HL-60/S4 treated with retinoic acid at 250 ng/mL for 4 days and 3 days (cell line): ENCODE measurements around the gene FSD1L.

Experiments used
- in situ Hi-C: fragments of 300-500 bp; cut with MboI; formaldehyde crosslinking; loops from 2 replicates; pipeline ENCODE4 v1.7.0; 2022; ENCODE audit warnings: low sequenced_read_pairs

Gene FSD1L

DNA sequence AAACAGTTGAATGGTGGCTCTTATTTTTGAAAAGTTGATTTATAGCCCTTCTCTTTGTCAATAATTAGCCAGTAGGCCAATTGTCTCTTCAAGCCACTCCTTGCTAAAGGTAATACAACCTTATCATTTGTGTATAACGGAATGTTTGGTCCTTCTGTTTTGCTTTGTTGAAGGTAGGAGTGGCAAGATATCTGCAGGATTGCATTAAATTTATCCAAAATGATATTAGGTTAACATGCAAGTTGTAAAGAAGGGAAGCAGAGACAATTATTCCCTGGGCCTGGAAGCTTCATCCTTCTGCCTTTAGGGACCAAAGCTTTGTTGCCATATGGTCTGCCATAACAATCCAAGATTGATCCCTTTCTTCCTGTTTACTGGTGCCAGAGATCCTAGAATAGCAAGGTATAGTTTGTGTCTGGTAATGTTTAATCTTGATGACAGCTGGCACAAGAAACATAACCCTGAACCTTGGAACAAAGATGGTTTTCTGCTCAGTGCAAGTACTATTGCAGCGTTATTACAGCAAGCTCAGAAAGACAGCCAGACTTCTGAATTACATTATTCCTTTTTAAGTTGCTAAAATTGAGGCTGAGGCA lies 15.5 kb upstream of the FSD1L start:
- in situ Hi-C loops: no loop called here

DNA sequence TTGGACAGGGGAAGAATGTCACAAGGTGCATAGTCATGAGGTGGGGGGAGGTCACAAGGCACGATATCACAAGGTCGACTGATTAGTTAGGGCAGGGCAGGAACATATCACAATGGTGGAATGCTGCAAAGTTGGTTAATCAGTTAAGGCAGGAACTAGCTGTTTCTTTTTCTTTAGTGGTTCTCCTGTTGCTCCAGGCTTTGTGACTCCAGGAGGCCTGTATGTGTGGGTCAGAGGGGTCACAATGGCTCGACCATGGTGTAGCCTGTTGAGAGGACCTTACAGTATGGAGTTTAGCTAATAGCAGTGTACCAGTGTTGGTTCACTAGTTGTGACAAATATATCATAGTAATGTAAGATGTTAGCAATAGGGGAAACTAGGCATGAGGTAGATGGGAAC lies 12.4 kb upstream of the FSD1L start:
- in situ Hi-C loops: no loop called here

DNA sequence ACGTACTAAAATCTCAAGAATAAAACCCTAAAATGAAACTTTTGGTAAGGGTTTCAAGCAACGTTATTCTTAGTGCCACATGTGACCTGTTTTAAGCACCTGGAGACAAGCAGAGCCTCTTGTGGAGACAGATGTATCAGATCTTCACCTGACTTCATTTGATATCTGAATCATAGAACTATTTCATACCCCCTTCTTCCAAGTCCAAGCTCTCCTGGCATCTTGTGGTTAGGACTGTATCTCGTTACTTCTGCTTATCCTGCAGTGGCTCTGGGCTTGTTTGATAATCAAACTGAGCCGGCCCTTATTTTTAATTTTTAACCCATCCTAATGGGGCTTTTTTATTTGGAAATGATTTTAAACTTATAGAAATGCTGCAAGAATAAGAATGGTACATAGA lies 11.1 kb upstream of the FSD1L start:
- in situ Hi-C loops: no loop called here

DNA sequence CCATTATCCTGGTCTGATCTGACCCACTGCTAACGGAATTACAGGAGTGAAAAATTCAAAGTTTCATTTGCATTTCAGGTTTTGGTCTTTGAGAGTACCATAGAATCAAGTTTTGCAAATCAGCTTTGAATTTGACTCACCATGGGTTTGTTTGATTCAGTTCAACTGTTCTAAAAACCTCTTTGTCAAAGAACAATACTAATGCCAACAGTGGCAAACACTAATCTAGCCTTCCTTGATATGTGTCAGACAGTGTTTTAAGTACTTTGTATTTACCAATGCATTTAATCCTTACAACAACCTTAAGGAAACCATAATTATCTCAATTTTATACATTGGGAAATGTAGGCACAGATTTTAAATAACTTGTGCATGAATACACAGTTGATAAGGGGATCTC lies 10.1 kb upstream of the FSD1L start:
- in situ Hi-C loops: no loop called here

DNA sequence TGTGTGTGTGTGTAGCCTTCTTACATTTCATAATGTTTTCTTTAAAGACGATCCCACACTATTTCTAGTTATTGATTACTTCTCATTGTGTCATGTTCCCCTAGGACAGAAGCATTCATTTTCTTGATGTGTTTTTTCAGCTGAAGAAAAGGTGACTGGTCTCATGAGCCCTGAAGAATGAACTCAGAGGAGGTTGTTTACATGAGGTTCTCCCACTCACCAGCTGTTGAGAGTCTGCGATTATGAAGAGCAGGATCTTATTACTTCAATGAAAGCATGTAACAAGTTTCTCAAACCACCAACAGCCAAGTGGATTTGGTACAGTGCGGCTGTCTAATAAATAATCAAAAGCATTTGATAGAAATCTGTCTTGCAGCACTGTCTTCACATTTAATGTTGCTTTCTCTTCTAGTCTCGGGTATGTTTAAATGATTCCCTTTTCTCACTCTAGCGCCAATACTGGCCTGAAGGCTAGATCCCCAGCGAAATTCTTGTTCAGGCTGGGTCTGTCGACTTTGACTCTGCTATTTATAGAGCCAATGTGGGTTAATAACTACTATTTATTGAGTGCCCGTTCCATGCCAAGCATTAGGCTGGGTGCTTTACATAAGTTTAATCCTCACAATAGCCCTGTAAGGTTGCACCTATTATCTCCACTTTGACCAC lies 9.6 kb upstream of the FSD1L start:
- in situ Hi-C loops: no loop called here

DNA sequence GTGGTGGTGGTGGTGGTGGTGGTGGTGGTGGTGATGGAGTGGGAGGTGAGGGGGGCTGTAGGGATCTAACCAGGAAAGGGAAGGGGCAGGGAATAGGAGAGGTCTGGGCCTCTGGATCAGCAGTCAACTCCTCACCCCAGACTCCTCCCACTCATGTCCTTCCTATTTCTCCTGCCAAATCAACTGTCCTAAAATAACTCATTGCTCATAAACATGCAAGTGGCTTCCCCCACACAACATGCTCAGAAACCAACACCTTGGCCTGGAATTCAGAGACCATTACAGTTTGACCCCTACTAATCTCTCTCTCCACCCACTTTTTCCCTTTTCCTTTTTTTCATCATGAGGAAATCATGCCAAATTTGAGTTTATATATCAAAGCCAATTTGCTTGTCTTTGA lies 8.4 kb upstream of the FSD1L start:
- in situ Hi-C loops: no loop called here

DNA sequence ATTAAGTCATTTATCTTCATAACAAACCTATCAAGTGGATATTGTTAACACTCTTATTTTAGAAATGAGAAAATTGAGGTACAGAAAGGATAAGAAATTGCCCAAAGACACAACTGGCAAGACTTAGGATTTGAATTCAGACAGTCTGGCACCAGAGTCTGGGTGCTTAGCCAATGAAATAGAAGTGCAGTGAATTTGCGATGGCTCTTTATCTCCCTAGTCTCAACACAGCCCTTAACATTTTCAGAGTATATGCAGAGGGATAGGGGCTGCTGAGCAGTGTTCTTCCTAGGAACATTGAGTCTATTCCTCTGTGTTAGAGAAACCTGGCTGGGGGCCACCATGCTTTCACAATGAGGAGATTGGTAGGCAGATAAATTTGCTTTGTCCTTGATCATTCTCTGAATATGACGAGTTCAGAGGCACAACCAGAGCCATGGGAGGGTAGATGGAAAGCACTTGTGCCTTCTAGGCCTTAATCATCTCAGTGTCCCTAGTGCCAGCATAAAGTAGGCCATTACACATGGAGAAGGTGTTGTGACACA lies 6.1 kb upstream of the FSD1L start:
- in situ Hi-C loops: no loop called here

DNA sequence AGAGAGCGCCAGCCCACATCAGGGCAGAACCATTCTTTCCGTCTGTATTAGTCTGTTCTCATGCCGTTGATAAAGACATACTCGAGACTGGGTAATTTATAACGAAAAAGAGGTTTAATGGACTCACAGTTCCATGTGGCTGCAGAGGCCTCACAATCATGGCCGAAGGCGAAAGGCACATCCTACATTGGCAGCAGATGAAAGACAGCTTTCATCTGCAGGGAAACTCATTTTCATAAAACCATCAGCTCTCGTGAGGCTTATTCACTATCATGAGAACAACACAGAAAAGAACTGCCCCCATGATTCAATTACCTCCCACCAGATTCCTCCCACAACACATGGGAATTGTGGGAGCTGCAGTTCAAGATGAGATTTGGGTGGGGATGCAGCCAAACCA lies 4.7 kb upstream of the FSD1L start:
- in situ Hi-C loops: no loop called here

DNA sequence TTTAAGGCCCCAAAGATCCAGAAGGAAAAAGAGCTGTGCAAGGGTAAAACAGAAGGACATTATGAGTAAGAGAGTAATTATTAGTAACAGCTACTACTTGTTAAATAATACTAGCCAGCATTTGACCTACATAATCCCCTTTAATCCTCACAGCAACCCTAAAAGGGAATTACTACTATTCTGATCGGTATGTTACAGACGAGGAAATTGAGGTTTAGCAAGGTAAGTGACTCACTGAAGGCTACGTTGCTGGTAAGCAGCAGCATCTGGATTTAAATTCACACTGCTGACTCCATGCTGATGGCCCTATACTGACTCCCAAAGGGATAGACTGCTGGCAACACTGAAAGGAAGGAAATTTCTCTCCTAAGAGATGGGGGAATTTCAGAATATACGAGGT lies 3.7 kb upstream of the FSD1L start:
- in situ Hi-C loops: no loop called here

DNA sequence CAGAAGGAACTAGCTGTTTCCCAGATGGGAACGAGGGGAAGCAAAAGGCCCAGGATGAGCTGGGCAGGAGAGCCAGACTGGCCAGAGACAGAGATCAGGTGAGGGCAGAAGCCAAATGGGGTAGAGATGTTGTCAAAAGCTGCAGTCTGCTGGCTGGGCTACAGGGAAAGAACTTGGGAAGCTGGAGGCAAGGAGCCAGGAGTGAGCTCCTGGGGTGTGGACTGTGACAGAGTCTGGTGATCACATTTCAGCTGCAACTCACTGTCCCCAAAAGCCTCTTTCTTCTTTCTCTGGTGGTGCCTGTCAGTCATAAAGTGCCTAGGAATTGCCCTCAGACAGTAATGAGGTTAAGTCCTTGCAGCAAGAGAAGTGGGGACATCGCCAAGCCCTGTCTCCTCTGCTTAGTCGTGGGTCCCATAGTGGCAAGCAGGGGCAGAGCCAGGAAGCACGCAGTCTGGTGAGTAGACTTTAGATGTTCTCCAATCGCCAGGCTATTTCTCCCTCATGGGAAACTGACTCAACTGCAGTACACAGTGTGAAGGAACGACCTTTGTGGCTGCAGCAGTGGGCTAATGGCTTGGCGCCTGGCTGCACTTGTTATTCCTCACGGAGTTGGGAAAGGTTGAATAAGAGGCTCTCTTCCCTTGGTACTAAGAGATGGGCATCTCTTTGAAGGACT lies 2.5 kb upstream of the FSD1L start:
- in situ Hi-C loops: no loop called here

DNA sequence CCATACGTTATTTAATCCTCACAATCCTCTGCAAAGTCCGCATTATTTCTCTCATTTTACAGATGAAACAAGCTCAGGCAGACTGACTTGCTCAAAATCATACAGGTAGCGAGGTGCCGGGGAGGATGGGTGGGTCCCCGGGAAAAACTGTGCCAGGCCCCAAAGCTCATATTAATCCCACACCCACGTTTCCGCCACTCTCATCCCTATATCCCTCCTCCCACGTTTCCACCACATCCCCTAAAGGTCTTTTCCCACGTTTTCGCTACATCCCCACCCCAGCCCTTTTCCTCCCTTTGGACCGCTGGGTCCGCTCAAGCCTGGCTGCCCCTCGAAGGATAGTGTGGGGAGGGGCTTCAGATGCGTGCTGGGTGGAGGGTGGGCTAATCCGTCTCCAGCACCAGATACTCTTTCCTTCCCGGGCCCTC lies 434 bp upstream of the FSD1L start:
- in situ Hi-C loops: no loop called here

DNA sequence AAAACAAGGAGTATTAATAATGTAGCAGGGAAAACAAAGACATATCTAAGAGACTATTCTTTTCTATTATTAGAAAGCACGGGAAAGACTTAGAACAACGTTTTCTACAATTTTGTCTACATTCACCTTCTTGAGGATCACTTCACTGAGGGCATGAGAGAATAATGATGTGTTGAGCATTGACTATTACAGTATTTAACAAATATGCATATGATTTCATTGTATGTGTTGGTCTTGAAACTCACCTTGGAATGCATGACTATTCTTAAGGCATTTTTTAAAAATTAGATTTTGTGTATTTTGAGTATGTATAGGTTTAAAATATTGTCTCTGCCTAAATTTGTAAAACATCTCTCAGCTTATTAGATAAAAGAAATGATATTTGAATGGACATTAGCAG lies 1.2 kb downstream of the FSD1L start:
- in situ Hi-C loops: no loop called here

DNA sequence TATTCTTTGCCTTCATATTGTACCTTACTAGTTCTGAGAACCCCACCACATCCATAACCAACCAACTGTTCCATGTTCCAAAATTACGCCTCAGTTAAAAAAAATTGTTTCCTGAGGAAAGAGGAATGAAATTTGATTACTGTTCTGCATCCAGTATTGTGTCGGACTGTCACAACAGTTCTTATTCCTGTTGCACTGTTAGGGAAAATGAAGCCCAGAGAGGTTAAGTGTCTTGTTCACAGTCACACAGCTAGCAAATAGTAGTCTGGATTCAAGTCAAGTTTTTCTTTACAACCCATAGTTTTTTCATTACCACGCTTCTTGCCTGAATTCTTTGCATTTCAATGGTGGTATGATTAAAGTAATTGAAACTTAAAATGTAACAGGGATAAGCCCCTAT lies 4.4 kb downstream of the FSD1L start:
- in situ Hi-C loops: no loop called here

DNA sequence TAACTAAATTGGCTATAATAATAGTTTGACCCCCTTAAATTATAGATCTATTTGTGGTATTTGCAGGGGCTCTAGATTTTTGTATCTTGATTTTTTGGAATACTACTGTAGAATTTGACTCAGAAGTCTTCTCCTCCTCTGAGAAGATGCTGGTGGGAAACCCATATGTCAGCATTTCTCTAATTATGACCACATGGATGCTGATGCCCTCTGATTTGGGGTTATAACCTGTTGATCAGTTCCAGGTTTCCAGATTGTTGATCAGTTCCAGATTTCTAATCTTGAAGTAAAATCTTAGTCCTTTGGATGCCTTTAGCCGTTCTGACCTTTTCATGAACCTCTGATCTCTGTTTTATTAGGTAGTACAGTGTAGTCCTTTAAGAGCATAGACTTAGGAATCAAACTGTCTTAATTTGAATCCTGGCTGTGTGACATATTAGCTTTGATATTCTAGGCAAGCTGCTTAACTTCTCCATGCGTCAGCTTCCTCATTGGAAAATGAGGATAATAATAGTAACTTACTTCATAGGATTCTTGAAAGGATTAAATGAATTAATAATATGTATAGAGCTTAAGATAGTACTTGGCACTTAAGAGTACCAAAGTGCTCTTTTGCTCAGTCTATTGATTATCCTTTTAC lies 8.1 kb downstream of the FSD1L start:
- in situ Hi-C loops: no loop called here

DNA sequence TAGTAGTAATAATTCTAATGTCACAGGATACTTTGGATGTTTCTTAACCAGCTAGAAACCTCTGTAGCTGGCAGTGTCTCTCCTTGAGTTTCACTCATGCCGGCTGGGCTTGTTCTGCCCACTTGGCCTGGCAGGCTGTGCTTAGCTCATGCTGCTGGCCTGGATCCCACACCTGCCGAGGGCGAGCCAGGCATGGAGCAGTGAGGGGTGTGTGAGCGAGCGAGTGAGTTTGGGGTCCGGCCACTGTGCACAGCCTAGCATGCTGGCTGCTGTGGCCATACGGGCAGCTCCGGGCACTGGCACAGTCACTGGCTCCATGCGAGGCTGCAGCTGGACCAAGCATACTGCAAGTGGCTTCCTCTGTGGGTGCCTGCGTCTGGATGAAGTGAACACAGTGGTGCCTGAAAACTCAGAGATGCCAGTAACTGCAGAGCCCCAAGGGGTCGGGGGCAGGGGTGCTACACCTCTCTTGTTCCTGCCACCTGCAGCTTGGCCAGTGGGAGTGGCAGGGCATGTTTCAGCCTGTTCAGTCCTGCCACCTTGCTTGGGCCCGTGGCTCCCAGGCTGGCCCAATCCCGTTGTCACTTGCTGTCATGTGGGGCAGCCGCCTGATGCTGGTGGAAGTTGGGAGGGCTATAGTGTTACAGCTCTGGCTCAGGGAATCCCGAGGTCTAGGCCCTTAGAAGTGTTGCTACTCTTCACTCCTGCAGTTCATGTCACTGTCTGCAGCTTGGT lies 9.9 kb downstream of the FSD1L start:
- in situ Hi-C loops: no loop called here

DNA sequence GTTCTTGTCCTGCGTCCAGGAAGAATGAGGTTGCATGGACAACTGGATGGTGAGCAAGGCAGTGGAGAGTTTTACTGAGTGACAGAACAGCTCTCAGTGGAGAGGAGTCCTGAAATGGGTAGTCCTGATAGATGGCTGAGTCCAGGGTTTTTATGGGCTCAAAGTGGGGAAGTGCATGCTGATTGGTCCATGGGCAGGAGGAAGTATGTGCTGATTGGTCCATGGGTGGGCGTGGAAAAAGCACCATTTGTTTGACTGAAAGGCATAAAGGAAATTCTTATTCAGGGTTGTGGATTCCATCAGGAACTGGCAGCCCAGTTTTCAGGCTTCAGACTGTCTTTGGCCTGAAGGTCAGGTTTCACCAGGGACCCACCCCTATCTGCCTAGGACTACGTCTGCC lies 10.6 kb downstream of the FSD1L start:
- in situ Hi-C loops: no loop called here

DNA sequence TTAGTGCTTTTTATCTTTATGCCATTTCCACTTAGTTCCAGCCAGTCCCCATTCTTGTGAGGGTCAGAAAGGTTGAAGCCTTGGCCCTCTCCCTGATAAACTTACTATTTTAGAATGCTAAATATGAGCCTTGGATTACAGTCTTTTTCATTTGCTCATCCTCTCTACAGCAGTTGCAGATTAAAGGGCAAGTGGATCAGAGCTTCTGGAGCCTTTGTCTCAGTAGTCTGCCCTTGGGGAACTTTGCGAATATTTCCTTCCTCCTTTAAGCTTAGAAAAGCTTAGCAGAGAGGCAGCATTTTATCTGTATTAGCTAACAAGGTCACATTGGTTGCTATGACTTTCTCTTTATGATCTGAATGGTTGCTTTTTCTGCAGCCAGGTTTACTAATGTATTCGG lies 11.5 kb downstream of the FSD1L start:
- in situ Hi-C loops: no loop called here

DNA sequence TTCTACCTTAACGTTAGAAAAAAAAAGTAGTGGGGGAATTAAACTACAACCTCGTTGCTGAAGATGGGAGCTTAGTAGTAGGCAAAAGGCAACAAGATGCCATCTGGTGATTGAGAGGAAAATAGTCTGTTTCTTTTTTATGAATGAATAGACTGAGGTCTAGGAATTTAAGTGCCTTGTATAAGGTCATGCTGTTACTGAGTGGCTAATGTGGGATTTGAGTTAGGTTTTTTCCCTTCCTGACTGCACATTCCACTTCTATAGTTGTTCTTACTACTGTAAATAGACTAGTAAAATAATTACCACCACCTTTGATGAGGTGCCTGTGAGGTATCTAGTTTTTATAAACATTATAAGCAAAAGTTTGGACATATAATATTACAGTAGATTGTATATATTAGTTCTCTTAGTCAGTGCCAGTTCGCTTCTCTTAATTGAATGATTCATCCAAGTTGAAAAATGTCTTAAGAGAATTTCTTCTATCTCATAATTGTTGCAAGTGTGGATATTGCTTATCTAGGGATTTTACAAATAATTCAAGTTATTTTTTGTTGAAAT lies 19.1 kb downstream of the FSD1L start:
- in situ Hi-C loops: no loop called here

DNA sequence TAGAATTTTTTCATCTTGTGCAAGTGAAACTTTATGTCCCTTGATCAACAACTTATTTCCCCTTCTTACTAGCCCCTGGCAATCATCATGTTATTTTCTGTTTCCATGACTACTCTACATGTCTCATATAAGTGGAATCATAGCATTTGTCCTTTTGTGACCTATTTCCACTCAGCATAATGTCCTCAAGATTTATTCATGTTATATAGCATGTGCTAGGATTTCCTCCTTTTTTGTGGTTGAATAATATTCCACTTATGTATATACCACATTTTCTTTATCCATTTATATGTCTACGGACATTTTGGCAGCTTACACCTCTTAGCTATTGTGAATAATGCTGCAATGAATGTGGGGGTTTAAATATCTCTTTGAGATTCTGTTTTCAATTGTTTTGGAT lies 21.0 kb downstream of the FSD1L start:
- in situ Hi-C loops: no loop called here

DNA sequence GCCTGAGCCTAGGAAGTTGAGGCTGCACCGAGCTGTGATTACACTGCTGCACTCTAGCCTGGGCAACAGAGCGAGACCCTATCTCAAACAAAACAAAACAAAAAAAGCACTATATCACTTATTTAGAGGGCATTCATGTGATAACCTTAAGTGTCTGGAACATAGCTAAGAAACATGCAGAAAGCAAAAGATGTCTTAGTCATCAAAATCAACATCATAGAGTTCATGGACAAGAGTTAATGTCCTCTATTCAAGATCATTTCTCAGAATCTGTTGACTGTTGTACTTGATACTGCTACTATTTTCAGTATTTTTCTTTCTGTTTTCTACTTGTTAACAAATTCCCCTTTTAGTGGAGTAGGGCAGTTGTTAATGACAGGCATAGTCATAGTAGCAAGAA lies 25.4 kb downstream of the FSD1L start:
- in situ Hi-C loops: no loop called here

DNA sequence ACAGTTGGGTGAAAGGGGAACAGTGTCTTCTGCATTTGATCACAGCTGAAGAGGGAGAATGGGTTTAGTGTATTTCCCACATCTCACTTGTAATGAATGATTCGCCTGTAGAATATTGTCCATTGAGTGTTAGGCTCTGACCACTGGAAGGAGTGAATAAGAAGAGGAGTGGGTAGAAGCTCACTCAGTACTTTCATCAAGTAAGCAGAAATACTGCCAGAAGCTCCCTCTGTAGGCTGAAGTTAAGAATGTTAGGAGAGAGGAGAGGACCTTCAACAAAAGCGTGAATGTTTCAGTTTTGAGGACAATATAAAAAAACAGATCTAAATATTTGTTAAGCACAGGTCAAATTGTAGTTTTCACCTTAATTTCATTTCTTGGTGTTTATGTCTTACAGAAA lies 27.5 kb downstream of the FSD1L start:
- in situ Hi-C loops: no loop called here
